Measurements from ENCODE around the gene TREM1. TPM values are rescaled to one million over a fixed set of nuclear protein-coding genes. Genes with fewer than 3 reads are reported as not detected.
"Not testable (repeated sequence)": the region's sequence is repeated elsewhere in the genome, so short reads cannot be mapped to it uniquely, and the experiment has no call there.

TREM1 gene
- total RNA-seq, 1 experiment from 2014 or later: not detected

GRCh38 chr6:41247882-41248705 is 38.4 kb downstream of the TREM1 start:
- no peak overlapping the region for H3K27ac Mint-ChIP-seq (ENCODE audit: unreplicated experiment)
- DNase-seq: no peak
- intact Hi-C loops (cut with micrococcal nuclease; ENCODE audit: unreplicated experiment): no loop called here
- POLR2A ChIA-PET: no interaction called here
- H3K27me3 Mint-ChIP-seq (ENCODE audit: insufficient read depth, unreplicated experiment): peaks cover 9% of the 10 kb centered on the region
- H3K4me1 Mint-ChIP-seq (ENCODE audit: low read depth, unreplicated experiment): no peaks in the 10 kb centered on the region
- no peaks in the 10 kb centered on the region for H3K36me3 ChIP-seq (ENCODE audit: control insufficient read depth, insufficient read depth, low read length)
- CTCF ChIA-PET: no interaction called here
- H3K4me1 ChIP-seq: no peaks in the 10 kb centered on the region
- H3K4me3 ChIP-seq (ENCODE audit: low read depth, low read length): no peak overlapping the region
- H3K27me3 ChIP-seq (replicated peaks; ENCODE audit: control insufficient read depth, insufficient read depth, low read length): no peaks in the 10 kb centered on the region; the same call in 1 of the 2 replicates
- H3K9me3 Mint-ChIP-seq (ENCODE audit: unreplicated experiment): no peaks in the 10 kb centered on the region
- no peak for TF ChIP-seq CTCF (IDR thresholded peaks at IDR 0.05; ENCODE audit: insufficient read depth in 1 of 2, low read depth in 1 of 2, low read length in 1 of 2, severe bottlenecking in 1 of 2, unreplicated experiment in 1 of 2)
- H3K36me3 Mint-ChIP-seq (ENCODE audit: insufficient read depth, unreplicated experiment): no peaks in the 10 kb centered on the region
- no peaks in the 10 kb centered on the region for H3K9me3 ChIP-seq
- no TSS peak for BruUV-seq (replicated peaks)
- H3K4me3 Mint-ChIP-seq (ENCODE audit: unreplicated experiment): no peak overlapping the region

GRCh38 chr6:41247288-41247865 is 39.1 kb downstream of the TREM1 start:
- no peaks in the 10 kb centered on the region; the same call in 1 of the 2 replicates for H3K27me3 ChIP-seq (replicated peaks; ENCODE audit: control insufficient read depth, insufficient read depth, low read length)
- Mint-ChIP-seq H3K27me3 (ENCODE audit: insufficient read depth, unreplicated experiment) (peaks cover 13% of the 10 kb centered on the region), H3K4me3 (ENCODE audit: unreplicated experiment) (no peak overlapping the region), H3K27ac (ENCODE audit: unreplicated experiment) (no peak overlapping the region), H3K9me3 (ENCODE audit: unreplicated experiment) (no peaks in the 10 kb centered on the region), H3K36me3 (ENCODE audit: insufficient read depth, unreplicated experiment) (no peaks in the 10 kb centered on the region), H3K4me1 (ENCODE audit: low read depth, unreplicated experiment) (no peaks in the 10 kb centered on the region)
- BruUV-seq (replicated peaks): no TSS peak
- intact Hi-C loops (cut with micrococcal nuclease; ENCODE audit: unreplicated experiment): no loop called here
- ChIA-PET CTCF (no interaction called here), POLR2A (no interaction called here)
- TF ChIP-seq CTCF (IDR thresholded peaks at IDR 0.05; ENCODE audit: insufficient read depth in 1 of 2, low read depth in 1 of 2, low read length in 1 of 2, severe bottlenecking in 1 of 2, unreplicated experiment in 1 of 2): no peak
- no peak for DNase-seq
- no peaks in the 10 kb centered on the region for H3K36me3 ChIP-seq (ENCODE audit: control insufficient read depth, insufficient read depth, low read length)
- H3K4me1 ChIP-seq: no peaks in the 10 kb centered on the region
- H3K4me3 ChIP-seq (ENCODE audit: low read depth, low read length): no peak overlapping the region
- no peaks in the 10 kb centered on the region for H3K9me3 ChIP-seq

GRCh38 chr6:41246529-41246928 is 40.0 kb downstream of the TREM1 start:
- POLR2A ChIA-PET; H3K4me1 Mint-ChIP-seq (ENCODE audit: low read depth, unreplicated experiment); H3K36me3 ChIP-seq (ENCODE audit: control insufficient read depth, insufficient read depth, low read length); H3K4me3 ChIP-seq (ENCODE audit: low read depth, low read length); CTCF ChIA-PET; intact Hi-C loops (cut with micrococcal nuclease; ENCODE audit: unreplicated experiment); BruUV-seq (replicated peaks); DNase-seq; H3K9me3 Mint-ChIP-seq (ENCODE audit: unreplicated experiment); H3K9me3 ChIP-seq; H3K27ac Mint-ChIP-seq (ENCODE audit: unreplicated experiment); H3K36me3 Mint-ChIP-seq (ENCODE audit: insufficient read depth, unreplicated experiment); H3K4me1 ChIP-seq; H3K27me3 ChIP-seq (replicated peaks; ENCODE audit: control insufficient read depth, insufficient read depth, low read length); H3K4me3 Mint-ChIP-seq (ENCODE audit: unreplicated experiment): not testable (repeated sequence)
- H3K27me3 Mint-ChIP-seq (ENCODE audit: insufficient read depth, unreplicated experiment): peaks cover 16% of the 10 kb centered on the region

Measured in Caco-2 (cell line).